Effector memory CD8-positive, alpha-beta T cell (primary cell): Measurements from ENCODE around the gene UGT2B10.
"Not testable (repeated sequence)": the region's sequence is repeated elsewhere in the genome, so short reads cannot be mapped to it uniquely, and the experiment has no call there.

Source experiments
- ATAC-seq: fragments of 150-1000 bp; cut with Tn5 transposase; replicated peaks from 2 replicates; pipeline ENCODE4 v1.10.0; 2021; ENCODE audit warnings: mild to moderate bottlenecking, moderate library complexity
- DNase-seq, 3 experiments: peaks; one replicate each; pipeline ENCODE4 v3.0.0; 2021
- H3K27ac Mint-ChIP-seq, 2 donors: one replicate each; pipeline ENCODE4 v1.8.0; 2022; ENCODE audit warnings: mild to moderate bottlenecking in 2 of 2, mixed read lengths in 2 of 2, moderate library complexity in 2 of 2
- H3K27me3 Mint-ChIP-seq, 2 donors: one replicate each; pipeline ENCODE4 v1.8.0; 2022; ENCODE audit warnings: mixed read lengths in 2 of 2
- H3K36me3 Mint-ChIP-seq: one replicate; pipeline ENCODE4 v1.8.0; 2022; ENCODE audit warnings: mild to moderate bottlenecking, moderate library complexity, mixed read lengths; ENCODE audit not compliant: insufficient read depth
- H3K4me1 Mint-ChIP-seq, 2 donors: one replicate each; pipeline ENCODE4 v1.8.0; 2022; ENCODE audit warnings: low read depth in 2 of 2, mixed read lengths in 2 of 2
- H3K4me3 Mint-ChIP-seq, 2 donors: one replicate each; pipeline ENCODE4 v1.8.0; 2022; ENCODE audit warnings: mild to moderate bottlenecking in 2 of 2, mixed read lengths in 2 of 2, moderate library complexity in 2 of 2
- H3K9me3 Mint-ChIP-seq, 2 donors: one replicate each; pipeline ENCODE4 v1.8.0; 2022; ENCODE audit warnings: mixed read lengths in 2 of 2
- total RNA-seq, 9 experiments: gene quantifications; one replicate each; lab custom pipeline; 2026; lab: John Stamatoyannopoulos, UW

The UGT2B10 gene
- 0 reads per million in 9 experiments for total RNA-seq

DNA sequence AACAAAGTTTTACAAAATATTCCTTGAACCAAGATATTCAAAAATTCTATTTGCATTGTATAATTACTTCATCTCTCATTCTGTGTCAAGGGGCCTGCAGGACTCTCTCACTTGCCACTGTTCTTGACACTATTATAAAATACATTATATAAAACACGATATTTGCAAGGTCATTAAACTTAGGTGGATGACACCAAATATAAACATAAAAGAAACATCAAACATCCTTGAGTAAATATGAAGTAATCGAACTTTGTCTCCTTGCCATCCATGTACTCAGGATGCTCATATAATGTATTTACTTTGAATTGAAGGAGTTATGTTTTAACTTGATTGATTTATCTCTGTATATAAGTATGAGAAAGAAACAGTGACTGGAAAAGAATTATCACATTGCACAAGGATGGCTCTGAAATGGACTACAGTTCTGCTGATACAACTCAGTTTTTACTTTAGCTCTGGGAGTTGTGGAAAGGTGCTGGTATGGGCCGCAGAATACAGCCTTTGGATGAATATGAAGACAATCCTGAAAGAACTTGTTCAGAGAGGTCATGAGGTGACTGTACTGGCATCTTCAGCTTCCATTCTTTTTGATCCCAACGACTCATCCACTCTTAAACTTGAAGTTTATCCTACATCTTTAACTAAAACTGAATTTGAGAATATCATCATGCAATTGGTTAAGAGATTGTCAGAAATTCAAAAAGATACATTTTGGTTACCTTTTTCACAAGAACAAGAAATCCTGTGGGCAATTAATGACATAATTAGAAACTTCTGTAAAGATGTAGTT is at the start of gene UGT2B10:
Gene UGT2B10 (plus strand): TSS at position 378 of the 793 bp plus-strand sequence. CDS start 26 bp downstream, at position 404.
- H3K4me1 Mint-ChIP-seq, DNase-seq, H3K27me3 Mint-ChIP-seq, H3K27ac Mint-ChIP-seq, H3K4me3 Mint-ChIP-seq, H3K36me3 Mint-ChIP-seq, H3K9me3 Mint-ChIP-seq, ATAC-seq: not testable (repeated sequence)

DNA sequence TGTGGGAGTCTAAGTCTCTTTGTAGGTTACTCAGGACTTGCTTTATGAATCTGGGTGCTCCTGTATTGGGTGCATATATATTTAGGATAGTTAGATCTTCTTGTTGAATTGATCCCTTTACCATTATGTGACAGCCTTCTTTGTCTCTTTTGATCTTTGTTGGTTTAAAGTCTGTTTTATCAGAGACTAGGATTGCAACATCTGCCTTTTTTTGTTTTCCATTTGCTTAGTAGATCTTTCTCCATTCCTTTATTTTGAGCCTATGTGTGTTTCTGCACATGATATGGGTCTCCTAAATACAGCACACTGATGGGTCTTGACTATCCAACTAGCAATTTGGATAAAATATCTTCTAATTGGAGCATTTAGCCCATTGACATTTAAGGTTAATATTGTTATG is 44.0 kb upstream of the UGT2B10 start:
- H3K4me1 Mint-ChIP-seq, ATAC-seq, H3K27me3 Mint-ChIP-seq, DNase-seq, H3K9me3 Mint-ChIP-seq, H3K27ac Mint-ChIP-seq, H3K36me3 Mint-ChIP-seq, H3K4me3 Mint-ChIP-seq: not testable (repeated sequence)

DNA sequence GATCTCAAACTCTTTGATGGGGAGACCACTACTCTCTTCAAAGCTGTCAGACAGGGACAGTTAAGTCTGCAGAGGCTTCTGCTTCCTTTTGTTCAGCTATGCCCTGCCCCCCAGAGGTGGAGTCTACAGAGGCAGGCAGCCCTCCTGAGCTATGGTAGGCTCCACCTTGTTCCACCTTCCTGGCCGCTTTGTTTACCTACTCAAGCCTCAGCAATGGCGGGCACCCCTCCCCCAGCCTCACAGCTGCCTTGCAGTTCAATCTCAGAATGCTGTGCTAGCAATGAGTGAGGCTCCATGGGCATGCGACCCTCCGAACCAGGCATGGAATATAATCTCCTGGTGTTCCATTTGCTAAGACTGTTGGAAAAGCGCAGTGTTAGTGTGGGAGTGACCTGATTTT is 42.1 kb upstream of the UGT2B10 start:
- H3K9me3 Mint-ChIP-seq = peaks cover 6 to 8% of the 10 kb centered on the region in 2 donors
- H3K4me1 Mint-ChIP-seq = no peaks in the 10 kb centered on the region
- DNase-seq (no peak), ATAC-seq (no peak)
- H3K27ac Mint-ChIP-seq = no peak overlapping the region
- H3K36me3 Mint-ChIP-seq = no peaks in the 10 kb centered on the region
- H3K27me3 Mint-ChIP-seq = no peaks in the 10 kb centered on the region
- H3K4me3 Mint-ChIP-seq = no peak overlapping the region

DNA sequence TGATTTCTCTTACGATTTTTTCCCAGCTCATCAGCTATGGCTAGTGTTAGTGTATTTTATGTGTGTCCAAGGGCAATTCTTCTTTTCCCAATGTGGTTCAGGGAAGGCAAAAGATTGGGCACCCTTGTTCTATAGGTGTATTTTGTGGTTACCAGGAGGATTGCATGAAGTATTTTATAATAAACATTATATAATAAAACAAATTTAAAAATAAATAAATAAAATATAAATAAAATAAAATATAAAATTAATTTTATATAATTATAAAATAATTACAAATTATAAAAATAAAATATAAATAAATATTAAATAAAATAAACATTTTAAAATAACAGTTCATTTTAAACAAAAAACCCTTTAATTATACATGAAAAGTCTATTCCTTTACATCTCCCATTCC is 35.6 kb upstream of the UGT2B10 start:
- Mint-ChIP-seq H3K4me3 (no peak overlapping the region), H3K27me3 (no peaks in the 10 kb centered on the region), H3K4me1 (no peaks in the 10 kb centered on the region), H3K36me3 (no peaks in the 10 kb centered on the region), H3K9me3 (peaks cover 5 to 7% of the 10 kb centered on the region in 2 donors), H3K27ac (no peak overlapping the region)
- ATAC-seq (no peak), DNase-seq (no peak)

DNA sequence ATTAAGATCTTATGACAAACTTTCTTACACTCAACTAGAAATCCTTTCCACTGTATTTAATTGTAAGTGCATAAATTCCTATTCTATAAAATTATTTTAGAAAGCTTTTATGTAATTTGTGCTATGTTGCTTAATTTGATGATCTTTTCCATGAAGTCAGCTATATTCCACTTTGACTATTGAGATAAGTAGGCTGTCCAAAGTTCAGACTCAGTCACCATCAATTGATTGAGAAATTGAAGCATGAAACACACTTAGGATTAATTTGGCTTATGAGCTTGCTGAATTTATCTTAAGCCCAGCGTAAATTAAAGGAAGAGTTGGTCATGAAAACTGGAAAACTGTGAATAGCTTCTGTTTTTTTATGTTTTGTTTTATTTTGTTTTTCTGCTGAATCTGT is 18.7 kb upstream of the UGT2B10 start:
- Mint-ChIP-seq H3K4me3 (no peak overlapping the region), H3K4me1 (no peaks in the 10 kb centered on the region), H3K9me3 (peaks cover 0 to 1% of the 10 kb centered on the region in 2 donors), H3K27me3 (no peaks in the 10 kb centered on the region), H3K36me3 (no peaks in the 10 kb centered on the region), H3K27ac (no peak overlapping the region)
- ATAC-seq (no peak), DNase-seq (no peak)

DNA sequence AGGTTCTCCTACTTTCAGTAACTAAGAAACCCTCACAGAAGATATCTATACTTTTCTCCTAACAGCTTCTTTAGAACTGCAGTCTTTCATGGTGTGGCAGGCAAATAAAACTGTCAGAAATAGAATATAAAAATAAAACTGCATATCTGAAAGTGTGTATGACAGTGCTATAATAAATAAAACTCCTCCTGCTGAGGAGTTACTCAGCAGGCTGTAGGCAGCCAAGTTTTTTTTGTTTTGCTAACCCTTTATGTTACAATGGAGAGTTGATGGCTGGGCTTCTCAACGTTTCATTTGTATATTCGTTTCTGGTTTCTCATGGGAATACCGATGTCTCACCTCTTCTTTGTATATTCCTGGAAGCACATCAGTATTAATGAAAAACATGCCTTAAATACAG is 18.2 kb upstream of the UGT2B10 start:
- ATAC-seq = no peak
- Mint-ChIP-seq H3K4me3 (no peak overlapping the region), H3K27me3 (no peaks in the 10 kb centered on the region), H3K27ac (no peak overlapping the region), H3K36me3 (no peaks in the 10 kb centered on the region), H3K4me1 (no peaks in the 10 kb centered on the region), H3K9me3 (peaks cover 0 to 7% of the 10 kb centered on the region in 2 donors)
- DNase-seq = no peak

DNA sequence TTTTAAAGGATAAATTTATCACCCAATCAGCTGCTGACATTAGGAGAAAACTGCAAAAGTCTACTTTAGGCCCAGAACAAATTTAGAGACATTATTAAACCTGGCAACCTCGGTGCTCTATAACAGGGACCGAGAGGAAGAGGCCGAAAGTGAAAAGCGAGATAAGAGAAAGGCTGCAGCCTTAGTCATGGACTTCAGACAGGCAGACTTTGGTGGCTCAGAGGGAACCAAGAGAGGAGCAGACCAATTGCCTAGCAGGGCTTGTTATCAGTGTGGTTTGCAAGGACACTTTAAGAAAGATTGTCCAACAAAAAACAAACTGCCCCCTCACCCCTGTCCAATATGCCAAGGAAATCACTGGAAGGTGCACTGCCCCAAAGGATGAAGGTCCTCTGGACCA is 12.8 kb upstream of the UGT2B10 start:
- Mint-ChIP-seq H3K27ac (no peak overlapping the region), H3K9me3 (peaks cover 2 to 8% of the 10 kb centered on the region in 2 donors), H3K36me3 (no peaks in the 10 kb centered on the region), H3K4me1 (no peaks in the 10 kb centered on the region), H3K4me3 (no peak overlapping the region), H3K27me3 (no peaks in the 10 kb centered on the region)
- DNase-seq (no peak), ATAC-seq (no peak)

DNA sequence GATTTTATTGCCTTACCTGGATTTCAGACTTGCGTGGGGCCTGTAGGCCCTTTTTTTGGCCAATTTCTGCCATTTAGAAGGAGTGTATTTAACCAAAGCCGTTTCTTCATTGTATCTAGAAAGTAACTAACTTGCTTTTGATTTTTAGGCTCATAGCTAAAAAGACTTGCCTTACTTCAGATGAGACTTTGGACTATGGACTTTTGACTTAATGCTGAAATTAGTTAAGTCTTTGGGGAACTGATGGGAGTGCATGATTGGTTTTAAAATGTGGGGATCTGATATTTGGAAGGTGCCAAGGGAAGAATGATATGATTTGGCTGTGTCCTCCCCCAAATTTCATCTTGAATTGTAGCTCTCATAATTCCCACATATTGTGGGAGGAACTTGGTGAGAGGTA is 7.7 kb upstream of the UGT2B10 start:
- DNase-seq (no peak), ATAC-seq (no peak)
- H3K27ac Mint-ChIP-seq = no peak overlapping the region
- no peaks in the 10 kb centered on the region for H3K27me3 Mint-ChIP-seq
- peaks cover 0 to 4% of the 10 kb centered on the region in 2 donors for H3K9me3 Mint-ChIP-seq
- no peak overlapping the region for H3K4me3 Mint-ChIP-seq
- H3K36me3 Mint-ChIP-seq = no peaks in the 10 kb centered on the region
- H3K4me1 Mint-ChIP-seq = no peaks in the 10 kb centered on the region

DNA sequence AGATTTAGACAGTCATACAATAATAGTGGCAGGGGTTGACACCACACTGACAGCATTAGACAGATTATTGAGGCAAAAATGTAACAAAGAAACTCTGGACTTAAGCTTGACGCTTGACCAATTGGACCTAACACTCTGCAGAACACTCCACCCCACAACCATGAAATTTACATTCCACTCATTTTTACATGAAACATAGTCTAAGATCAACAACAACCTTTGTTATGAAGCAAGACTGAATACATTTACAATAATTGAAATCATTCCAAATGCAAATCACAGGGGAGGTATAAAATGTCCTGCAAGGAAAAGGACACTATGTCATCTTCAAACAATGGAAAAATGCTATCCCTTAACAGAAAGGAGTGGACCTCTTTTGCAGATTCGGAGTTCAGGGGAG is 4.9 kb upstream of the UGT2B10 start:
- no peak overlapping the region for H3K27ac Mint-ChIP-seq
- no peak for DNase-seq
- ATAC-seq = no peak
- H3K4me1 Mint-ChIP-seq = no peaks in the 10 kb centered on the region
- H3K4me3 Mint-ChIP-seq = no peak overlapping the region
- peaks cover 0 to 2% of the 10 kb centered on the region in 2 donors for H3K9me3 Mint-ChIP-seq
- H3K27me3 Mint-ChIP-seq = no peaks in the 10 kb centered on the region
- H3K36me3 Mint-ChIP-seq = no peaks in the 10 kb centered on the region

DNA sequence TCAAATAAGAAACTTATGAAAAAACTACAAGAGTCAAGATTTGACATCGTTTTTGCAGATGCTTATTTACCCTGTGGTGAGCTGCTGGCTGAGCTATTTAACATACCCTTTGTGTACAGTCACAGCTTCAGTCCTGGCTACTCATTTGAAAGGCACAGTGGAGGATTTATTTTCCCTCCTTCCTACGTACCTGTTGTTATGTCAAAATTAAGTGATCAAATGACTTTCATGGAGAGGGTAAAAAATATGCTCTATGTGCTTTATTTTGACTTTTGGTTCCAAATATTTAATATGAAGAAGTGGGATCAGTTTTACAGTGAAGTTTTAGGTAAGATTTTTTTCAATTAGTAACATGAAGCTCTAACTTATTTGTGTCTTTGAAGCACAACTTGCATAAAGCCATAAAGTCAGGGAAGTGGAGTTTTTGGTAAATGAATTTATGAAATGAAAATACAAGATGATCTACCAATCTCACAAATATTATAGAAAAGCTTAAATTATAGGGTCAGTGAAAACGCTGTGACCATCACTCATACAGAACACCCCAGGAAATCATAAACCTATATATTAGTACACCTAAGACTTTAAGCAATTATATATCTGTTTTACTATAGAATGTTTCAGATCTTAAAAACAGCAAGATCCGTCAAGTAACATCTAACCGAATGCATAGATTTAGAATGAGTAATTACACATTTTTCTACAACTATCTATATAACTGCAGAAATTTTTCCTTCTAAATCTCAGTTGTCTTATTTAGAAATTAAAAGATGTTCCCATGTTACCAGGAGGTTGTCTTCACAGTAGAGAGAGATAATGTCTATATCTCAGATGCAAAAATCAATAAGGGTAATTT is 844 bp downstream of the UGT2B10 start:
- not testable (repeated sequence) for H3K9me3 Mint-ChIP-seq, H3K4me1 Mint-ChIP-seq, ATAC-seq, H3K27ac Mint-ChIP-seq, H3K27me3 Mint-ChIP-seq, H3K4me3 Mint-ChIP-seq, H3K36me3 Mint-ChIP-seq, DNase-seq

DNA sequence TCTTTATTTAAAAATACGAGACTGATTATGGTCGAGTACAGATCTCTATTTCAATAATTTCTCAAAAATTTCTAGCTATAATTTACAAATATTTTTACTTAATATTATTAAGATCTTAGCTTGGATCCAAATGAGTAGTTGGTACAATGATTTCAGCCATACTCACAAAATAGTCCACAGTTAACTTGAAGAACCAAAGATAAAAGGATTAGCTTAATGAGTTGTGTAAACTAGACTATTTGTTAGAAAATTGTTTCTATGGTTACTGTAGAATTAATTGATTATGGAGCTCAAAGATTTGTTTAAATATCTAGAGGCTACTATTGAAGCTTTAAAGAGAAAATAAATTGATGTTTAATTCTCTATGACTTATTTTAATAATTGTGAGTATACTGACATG is 1.6 kb downstream of the UGT2B10 start:
- H3K27ac Mint-ChIP-seq = no peak overlapping the region
- no peaks in the 10 kb centered on the region for H3K27me3 Mint-ChIP-seq
- ATAC-seq (no peak), DNase-seq (no peak)
- H3K9me3 Mint-ChIP-seq = no peaks in the 10 kb centered on the region
- no peaks in the 10 kb centered on the region for H3K4me1 Mint-ChIP-seq
- H3K36me3 Mint-ChIP-seq = no peaks in the 10 kb centered on the region
- H3K4me3 Mint-ChIP-seq = no peak overlapping the region

DNA sequence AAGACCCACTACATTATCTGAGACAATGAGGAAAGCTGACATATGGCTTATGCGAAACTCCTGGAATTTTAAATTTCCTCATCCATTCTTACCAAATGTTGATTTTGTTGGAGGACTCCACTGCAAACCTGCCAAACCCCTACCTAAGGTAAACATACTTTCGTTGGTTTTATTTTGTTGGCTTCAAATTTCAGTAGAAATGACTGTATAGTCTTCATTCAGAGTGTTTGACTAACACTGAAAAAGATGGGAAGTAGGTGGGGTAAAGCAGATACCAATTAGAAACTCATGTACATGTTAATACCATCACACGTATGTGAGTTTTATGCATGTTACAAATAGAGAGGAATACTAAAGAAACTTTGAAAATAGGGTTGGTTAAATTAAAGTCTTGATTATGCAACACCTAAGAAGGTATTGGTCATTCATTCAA is 2.3 kb downstream of the UGT2B10 start:
- H3K27me3 Mint-ChIP-seq, ATAC-seq, H3K36me3 Mint-ChIP-seq, H3K4me3 Mint-ChIP-seq, H3K27ac Mint-ChIP-seq, DNase-seq, H3K9me3 Mint-ChIP-seq, H3K4me1 Mint-ChIP-seq: not testable (repeated sequence)

DNA sequence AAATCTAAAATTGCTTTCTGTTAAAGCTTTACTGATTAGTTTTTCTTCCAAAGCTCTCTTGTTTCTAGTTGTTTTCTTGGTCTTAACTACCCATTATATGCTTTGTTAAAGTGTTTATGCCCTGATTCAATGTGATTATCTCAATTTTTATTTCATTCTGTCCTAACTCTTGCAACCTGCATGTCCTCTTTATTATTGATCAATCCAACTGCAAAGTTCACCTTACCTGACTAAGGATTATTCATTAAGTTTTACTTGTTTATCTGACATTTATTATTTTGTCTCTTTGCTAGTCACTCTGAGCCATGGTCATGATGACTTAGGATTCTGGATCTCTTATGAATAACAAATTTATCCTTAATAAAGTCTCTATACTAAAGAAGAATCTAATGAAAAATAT is 15.8 kb downstream of the UGT2B10 start:
- H3K36me3 Mint-ChIP-seq = no peaks in the 10 kb centered on the region
- DNase-seq (no peak), ATAC-seq (no peak)
- no peaks in the 10 kb centered on the region for H3K9me3 Mint-ChIP-seq
- H3K27ac Mint-ChIP-seq = no peak overlapping the region
- H3K4me3 Mint-ChIP-seq = no peak overlapping the region
- no peaks in the 10 kb centered on the region for H3K27me3 Mint-ChIP-seq
- H3K4me1 Mint-ChIP-seq = no peaks in the 10 kb centered on the region

DNA sequence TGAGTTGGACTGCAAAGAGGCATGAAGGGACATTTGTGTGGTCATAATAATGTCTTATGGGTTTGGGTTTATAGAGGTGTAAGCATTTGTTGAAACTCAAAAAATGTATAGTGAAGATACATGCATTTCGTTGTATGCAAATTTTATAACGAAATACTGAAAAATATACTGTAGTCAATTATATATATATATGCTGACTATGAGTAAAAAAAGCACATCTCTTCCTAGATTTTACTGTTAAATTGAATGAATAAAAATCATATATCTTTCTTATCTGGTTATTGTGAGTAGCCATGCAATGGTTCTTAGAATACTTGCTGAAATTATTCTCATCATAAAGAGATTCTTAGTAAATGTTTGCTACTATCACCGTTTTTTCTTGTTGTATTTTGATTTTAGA is 34.5 kb downstream of the UGT2B10 start:
- ATAC-seq = no peak
- H3K4me1 Mint-ChIP-seq = no peaks in the 10 kb centered on the region
- peaks cover 8 to 11% of the 10 kb centered on the region in 2 donors for H3K9me3 Mint-ChIP-seq
- H3K4me3 Mint-ChIP-seq = no peak overlapping the region
- no peaks in the 10 kb centered on the region for H3K27me3 Mint-ChIP-seq
- DNase-seq = no peak
- H3K27ac Mint-ChIP-seq = no peak overlapping the region
- H3K36me3 Mint-ChIP-seq = no peaks in the 10 kb centered on the region
